ENCODE results near the gene BACH2. TPM values are rescaled to one million over a fixed set of nuclear protein-coding genes. Genes with fewer than 3 reads are reported as not detected.

Gene BACH2
- total and polyA plus RNA-seq, 2 of the 8 experiments (the other 6 are each of a cell fraction or from before 2014, with no cell fraction given), result 1.9 to 5.9 TPM

GRCh38 chr6:90284236-90285041 is 12.2 kb downstream of the BACH2 start:
- no peaks in the 10 kb centered on the region for H3K27me3 ChIP-seq (replicated peaks in 1 of 4; ENCODE audit: control insufficient read depth in 3 of 4, extremely low read depth in 1 of 4, insufficient read depth in 3 of 4, low read length in 3 of 4)
- ChIA-PET CTCF (ENCODE audit: partially characterized antibody) (interaction anchor here (0.6 to 16.3 kb wide), 21 partner anchors 10 to 327 kb away, joined by 3 to 234 read pairs (median 4); no protein-coding TSS in a partner anchor), POLR2A (ENCODE audit: partially characterized antibody) (interaction anchor here (0.8 to 2.6 kb wide), 2 partner anchors 13 to 115 kb away, joined by 3 to 7 read pairs; no protein-coding TSS in a partner anchor)
- WGBS, 2 experiments (ENCODE audit: extremely low coverage in 1 of 2, insufficient coverage in 1 of 2, insufficient read length in 1 of 2, insufficient replicate concordance in 2 of 2, low coverage in 1 of 2, low lambda C conversion rate in 2 of 2, missing lambda C conversion rate in 1 of 2), result 70% methylated on average over 11 of the region's 11 CpGs; no CpG with 5 or more reads in 1 of the 2 experiments
- no peak overlapping the region for H4K91ac ChIP-seq (replicated peaks; ENCODE audit: insufficient read length, low read length)
- peak overlapping the region; percentile 61; the same call in 1 of the 2 replicates for H2BK15ac ChIP-seq (ENCODE audit: low read length)
- TF ChIP-seq MAFK (IDR thresholded peaks at IDR 0.05; ENCODE audit: low read depth, low read length) (peak; percentile 16; the same call in 1 of the 2 replicates), ASH2L (IDR thresholded peaks at IDR 0.05; ENCODE audit: low read length) (no peak), RAD21 (IDR thresholded peaks at IDR 0.05 in 1 of 2, conservative IDR thresholded peaks at IDR 0.05 in 1 of 2; ENCODE audit: low read depth in 2 of 2, low read length in 2 of 2) (peak in 1 of 2 experiments; percentile 1; a peak in 1 of 4 replicates), JUN (IDR thresholded peaks at IDR 0.05; ENCODE audit: low read depth, low read length) (peak; percentile 77), USF2 (IDR thresholded peaks at IDR 0.05; ENCODE audit: low read length) (no peak), TEAD4 (IDR thresholded peaks at IDR 0.05; ENCODE audit: low read depth, low read length) (peak; percentile 65; the same call in 1 of the 2 replicates), CTBP2 (IDR thresholded peaks at IDR 0.05; ENCODE audit: borderline replicate concordance, insufficient read depth, insufficient read length, low read length) (no peak), CHD1 (IDR thresholded peaks at IDR 0.05; ENCODE audit: low read depth, low read length) (no peak), JUND (IDR thresholded peaks at IDR 0.05; ENCODE audit: low read length) (peak; percentile 93), SRF (IDR thresholded peaks at IDR 0.05; ENCODE audit: low read depth, low read length) (no peak)
- H2AFZ ChIP-seq (ENCODE audit: low read length), result no peak overlapping the region
- no peak overlapping the region for H3K4ac ChIP-seq (replicated peaks; ENCODE audit: insufficient read length, low read depth, low read length)
- H3K9ac ChIP-seq (replicated peaks in 1 of 4; ENCODE audit: extremely low read depth in 1 of 4, low read depth in 3 of 4, low read length in 3 of 4), result no peak overlapping the region; a peak in 1 of 7 replicates
- H3K23me2 ChIP-seq (ENCODE audit: low read depth, low read length), result no peaks in the 10 kb centered on the region
- no peaks in the 10 kb centered on the region for H4K20me1 ChIP-seq (replicated peaks in 1 of 2; ENCODE audit: control insufficient read depth in 1 of 2, insufficient read depth in 2 of 2, low read length in 2 of 2)
- peaks cover 7 to 19% (median 12%) of the 10 kb centered on the region in 4 experiments; a peak in 6 of 7 replicates for H3K4me1 ChIP-seq (replicated peaks in 1 of 4; ENCODE audit: control insufficient read depth in 3 of 4, insufficient read depth in 4 of 4, low read length in 3 of 4)
- H3K23ac ChIP-seq (ENCODE audit: insufficient read length), result no peak overlapping the region
- H3K18ac ChIP-seq (ENCODE audit: extremely low read depth, low read length), result no peak overlapping the region
- H3K79me1 ChIP-seq (ENCODE audit: low read depth, low read length), result no peaks in the 10 kb centered on the region
- H4K8ac ChIP-seq (ENCODE audit: extremely low read depth, insufficient read depth, low read length), result no peak overlapping the region
- no peak overlapping the region for H3K4me3 ChIP-seq (ENCODE audit: extremely low read depth in 1 of 4, insufficient read depth in 2 of 4, low read depth in 3 of 4, low read length in 4 of 4)
- no peak overlapping the region for H3K56ac ChIP-seq (replicated peaks; ENCODE audit: insufficient read length, low read depth, low read length)
- no peak overlapping the region for H3K27ac ChIP-seq (ENCODE audit: low read depth, low read length)
- no peaks in the 10 kb centered on the region for H3K79me2 ChIP-seq (ENCODE audit: control insufficient read depth in 1 of 2, insufficient read depth in 2 of 2, low read length in 2 of 2)
- H4K5ac ChIP-seq (ENCODE audit: insufficient read length, low read depth, low read length), result no peak overlapping the region
- no peak overlapping the region for H3K14ac ChIP-seq (ENCODE audit: insufficient read length)
- H3K36me3 ChIP-seq (ENCODE audit: control insufficient read depth in 2 of 4, insufficient read depth in 4 of 4, low read length in 3 of 4), result no peaks in the 10 kb centered on the region
- DNase-seq (ENCODE audit: low read depth in 1 of 2, low spot score in 2 of 2) (no peak), FAIRE-seq (no peak)
- no peak overlapping the region for H2BK120ac ChIP-seq (replicated peaks; ENCODE audit: low read depth, low read length)
- H2AK5ac ChIP-seq (ENCODE audit: low read depth, low read length), result no peak overlapping the region
- no peak overlapping the region for H2BK5ac ChIP-seq (ENCODE audit: low read depth, low read length)
- H2BK20ac ChIP-seq (ENCODE audit: low read length), result 0 out of 2 replicates have a peak overlapping the region, but pooled peaks have one; percentile 15
- 0 out of 2 replicates have a peak overlapping the region, but pooled peaks have one; percentile 45 for H2BK12ac ChIP-seq (ENCODE audit: low read depth, low read length)
- H3K9me3 ChIP-seq (ENCODE audit: insufficient read depth in 2 of 2, low read depth in 1 of 2, low read length in 1 of 2), result no peaks in the 10 kb centered on the region
- H3K4me2 ChIP-seq (ENCODE audit: insufficient read depth in 1 of 2, low read depth in 2 of 2, low read length in 2 of 2), result peak overlapping the region in 1 of 2 experiments; percentile 0; a peak in 1 of 4 replicates
